K562 (cell line): ENCODE data around the gene MKNK1. TPM values are rescaled to one million over a fixed set of nuclear protein-coding genes. Genes with fewer than 3 reads are reported as not detected.

ENCODE experiments used
- BHLHE40 ChIP-seq: IDR thresholded peaks from 2 replicates; pipeline ENCODE4 v1.6.1; 2011; ENCODE audit warnings: low read length, improper control_type of control experiment
- CTBP1 ChIP-seq: fragments of 450-650 bp; IDR thresholded peaks from 2 replicates; pipeline ENCODE4 v1.6.1; 2016; ENCODE audit warnings: borderline replicate concordance
- CXXC5 ChIP-seq: fragments of 250-450 bp; sonication (Bioruptor Pico); IDR thresholded peaks from 2 replicates; pipeline ENCODE4 v1.8.0; 2022; ENCODE audit warnings: inconsistent platforms, mild to moderate bottlenecking, moderate library complexity
- ETV6 ChIP-seq, 3 experiments: fragments of 150-350 bp in 1 of 3; sonication (generic) in 1 of 3; formaldehyde crosslinking in 1 of 3; IDR thresholded peaks; 2 replicates each; pipeline versions ENCODE4 v1.6.1 to v1.8.0; 2014 to 2022; ENCODE audit warnings: borderline replicate concordance in 2 of 3, low read depth in 2 of 3, antibody characterized with exemption in 1 of 3, low read length in 1 of 3, mild to moderate bottlenecking in 1 of 3, missing genetic modification reagents in 1 of 3
- GABPA ChIP-seq: fragments of 200-800 bp; sonication (Bioruptor generic); conservative IDR thresholded peaks from 2 replicates; pipeline ENCODE4 v1.6.1; 2016; ENCODE audit warnings: low read depth, missing genetic modification characterization, missing compliant biosample characterization
- HNRNPL ChIP-seq: fragments of 200-400 bp; formaldehyde crosslinking; IDR thresholded peaks from 2 replicates; pipeline ENCODE4 v1.6.1; 2017; ENCODE audit warnings: low read depth, mild to moderate bottlenecking, low read length
- JUN ChIP-seq, 2 experiments: sonication (generic) in 1 of 2; formaldehyde crosslinking in 1 of 2; IDR thresholded peaks; 2 replicates each; pipeline versions ENCODE4 v1.6.1 to v1.8.0; 2012 to 2022; ENCODE audit warnings: borderline replicate concordance in 2 of 2, mild to moderate bottlenecking in 2 of 2, improper control_type of control experiment in 1 of 2, low read depth in 1 of 2, low read length in 1 of 2, missing genetic modification reagents in 1 of 2
- MBD2 ChIP-seq: sonication (generic); IDR thresholded peaks from 2 replicates; pipeline ENCODE4 v1.6.1; 2016; ENCODE audit warnings: low read depth, borderline replicate concordance
- PCBP2 ChIP-seq: fragments of 200-400 bp; formaldehyde crosslinking; IDR thresholded peaks from 2 replicates; pipeline ENCODE4 v1.6.1; 2018; ENCODE audit warnings: low read length, low read depth, mild to moderate bottlenecking, moderate library complexity; ENCODE audit not compliant: poor library complexity, severe bottlenecking
- POLR2H ChIP-seq: IDR thresholded peaks from 2 replicates; pipeline ENCODE4 v1.6.1; 2016; ENCODE audit warnings: missing genetic modification characterization, low read depth, mild to moderate bottlenecking, control low read depth, missing compliant biosample characterization, moderate library complexity
- RBM39 ChIP-seq: fragments of 200-400 bp; formaldehyde crosslinking; optimal IDR thresholded peaks from 2 replicates; pipeline ENCODE3; 2018; ENCODE audit warnings: low read depth, low read length
- RCOR1 ChIP-seq, 2 experiments: IDR thresholded peaks; 2 replicates each; pipeline ENCODE4 v1.6.1; 2012; ENCODE audit warnings: low read depth in 2 of 2, low read length in 2 of 2, borderline replicate concordance in 1 of 2, improper control_type of control experiment in 1 of 2
- SAP30 ChIP-seq: fragments of 200-600 bp; sonication (generic); IDR thresholded peaks from 2 replicates; pipeline ENCODE4 v1.6.1; 2012; ENCODE audit warnings: borderline replicate concordance, low read depth, mild to moderate bottlenecking, moderate library complexity, low read length, control low read depth, inconsistent platforms; ENCODE audit not compliant: insufficient read depth, poor library complexity, severe bottlenecking
- SMAD3 ChIP-seq: fragments of 450-650 bp; formaldehyde crosslinking; conservative IDR thresholded peaks from 2 replicates; pipeline ENCODE4 v1.4.0; 2020; ENCODE audit warnings: mild to moderate bottlenecking
- TAL1 ChIP-seq: fragments of 450-650 bp; IDR thresholded peaks from 2 replicates; pipeline ENCODE4 v1.6.1; 2016; ENCODE audit warnings: mild to moderate bottlenecking
- ZFP36 ChIP-seq: fragments of 150-350 bp; IDR thresholded peaks from 2 replicates; pipeline ENCODE4 v1.6.1; 2018; ENCODE audit warnings: low read length, low read depth; ENCODE audit not compliant: partially characterized antibody
- ZFX ChIP-seq: sonication (generic); formaldehyde crosslinking; IDR thresholded peaks from 2 replicates; pipeline ENCODE4 v1.8.0; 2022; ENCODE audit warnings: mild to moderate bottlenecking, missing genetic modification reagents, moderate library complexity
- ZNF140 ChIP-seq: fragments of 250-450 bp; sonication (Bioruptor Pico); IDR thresholded peaks from 2 replicates; pipeline ENCODE4 v1.8.0; 2021; ENCODE audit warnings: moderate library complexity, mild to moderate bottlenecking, inconsistent platforms
- ZNF583 ChIP-seq: fragments of 250-450 bp; sonication (Bioruptor Pico); IDR thresholded peaks from 2 replicates; pipeline ENCODE4 v1.4.0; 2020
- polyA plus RNA-seq, 8 experiments: library from polyadenylated mRNA; depleted of rRNA in 4 of 8; stranded (reverse) in 5 of 8; unstranded in 3 of 8; fragments of >200 nt; fragmentation: Nextera tagmentation in 2 of 8; fragmentation: Illumina TruSeq in 1 of 8; extraction: Ambion mirVana in 2 of 8; extraction: Trizol in 1 of 8; gene quantifications; 2 replicates each; pipeline versions ENCODE4 v1.2.1 to v1.2.3, GENCODE V29; 2011 to 2014; ENCODE audit warnings: inconsistent platforms in 1 of 8, missing spikeins in 1 of 8
- total RNA-seq, 7 experiments: library from RNA; depleted of rRNA in 6 of 7; stranded (reverse); fragments of >200 nt in 6 of 7; fragmentation: Illumina TruSeq in 2 of 7; extraction: Trizol in 2 of 7; gene quantifications; 2 replicates each; pipeline versions ENCODE4 v1.2.1 to v1.2.3, GENCODE V29; 2011 to 2021; ENCODE audit warnings: low replicate concordance in 1 of 7
- TF ChIP-seq, protein P1 (sequence below): fragments of 450-650 bp; IDR thresholded peaks from 2 replicates; pipeline ENCODE4 v1.6.1; 2018; ENCODE audit not compliant: partially characterized antibody
- TF ChIP-seq, protein P2 (sequence below), 2 experiments: IDR thresholded peaks; 2 replicates each; pipeline ENCODE4 v1.6.1; 2011; ENCODE audit warnings: borderline replicate concordance in 1 of 2, control low read depth in 1 of 2, low read depth in 1 of 2, low read length in 1 of 2, mild to moderate bottlenecking in 1 of 2, mixed read lengths in 1 of 2, moderate library complexity in 1 of 2; ENCODE audit not compliant: insufficient read depth in 1 of 2, insufficient read length in 1 of 2, poor library complexity in 1 of 2, severe bottlenecking in 1 of 2; ENCODE audit errors: extremely low read depth in 1 of 2

The MKNK1 gene
- total and polyA plus RNA-seq, 9 of the 15 experiments (the other 6 are each of a cell fraction or from before 2014, with no cell fraction given): 27.7 to 51.3 (median 43.7) TPM

DNA sequence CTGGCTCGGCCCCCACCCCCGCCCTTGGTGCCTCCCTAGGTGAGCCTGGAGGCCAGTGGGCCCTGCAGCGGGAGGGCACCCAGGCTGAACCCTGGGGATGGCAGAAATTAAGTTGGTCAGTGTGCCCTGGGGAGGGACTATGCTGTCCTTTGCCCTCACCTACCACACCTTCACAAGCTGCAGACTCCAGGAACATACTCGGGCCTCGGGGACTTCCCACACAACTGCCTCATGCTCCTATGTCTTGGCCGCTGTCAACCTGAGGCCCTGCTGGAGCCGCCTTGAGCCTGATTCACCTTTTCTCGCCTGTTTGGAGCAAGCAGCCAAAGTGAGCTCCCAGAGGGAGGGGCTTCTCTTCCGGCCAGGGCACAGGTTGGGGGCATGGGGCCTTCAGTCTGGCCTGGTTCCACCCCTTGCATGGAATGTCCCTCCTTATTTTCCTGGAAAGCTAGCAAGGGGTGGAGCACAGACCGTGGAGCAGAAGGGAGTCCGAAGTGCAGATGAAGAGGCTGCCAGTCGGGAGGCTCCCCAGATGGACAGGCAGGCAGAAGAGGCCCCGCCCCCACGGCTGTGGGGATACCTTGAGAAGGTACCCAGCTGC lies 77.3 kb downstream of the MKNK1 start (continued):
- TF ChIP-seq, protein P1, sequence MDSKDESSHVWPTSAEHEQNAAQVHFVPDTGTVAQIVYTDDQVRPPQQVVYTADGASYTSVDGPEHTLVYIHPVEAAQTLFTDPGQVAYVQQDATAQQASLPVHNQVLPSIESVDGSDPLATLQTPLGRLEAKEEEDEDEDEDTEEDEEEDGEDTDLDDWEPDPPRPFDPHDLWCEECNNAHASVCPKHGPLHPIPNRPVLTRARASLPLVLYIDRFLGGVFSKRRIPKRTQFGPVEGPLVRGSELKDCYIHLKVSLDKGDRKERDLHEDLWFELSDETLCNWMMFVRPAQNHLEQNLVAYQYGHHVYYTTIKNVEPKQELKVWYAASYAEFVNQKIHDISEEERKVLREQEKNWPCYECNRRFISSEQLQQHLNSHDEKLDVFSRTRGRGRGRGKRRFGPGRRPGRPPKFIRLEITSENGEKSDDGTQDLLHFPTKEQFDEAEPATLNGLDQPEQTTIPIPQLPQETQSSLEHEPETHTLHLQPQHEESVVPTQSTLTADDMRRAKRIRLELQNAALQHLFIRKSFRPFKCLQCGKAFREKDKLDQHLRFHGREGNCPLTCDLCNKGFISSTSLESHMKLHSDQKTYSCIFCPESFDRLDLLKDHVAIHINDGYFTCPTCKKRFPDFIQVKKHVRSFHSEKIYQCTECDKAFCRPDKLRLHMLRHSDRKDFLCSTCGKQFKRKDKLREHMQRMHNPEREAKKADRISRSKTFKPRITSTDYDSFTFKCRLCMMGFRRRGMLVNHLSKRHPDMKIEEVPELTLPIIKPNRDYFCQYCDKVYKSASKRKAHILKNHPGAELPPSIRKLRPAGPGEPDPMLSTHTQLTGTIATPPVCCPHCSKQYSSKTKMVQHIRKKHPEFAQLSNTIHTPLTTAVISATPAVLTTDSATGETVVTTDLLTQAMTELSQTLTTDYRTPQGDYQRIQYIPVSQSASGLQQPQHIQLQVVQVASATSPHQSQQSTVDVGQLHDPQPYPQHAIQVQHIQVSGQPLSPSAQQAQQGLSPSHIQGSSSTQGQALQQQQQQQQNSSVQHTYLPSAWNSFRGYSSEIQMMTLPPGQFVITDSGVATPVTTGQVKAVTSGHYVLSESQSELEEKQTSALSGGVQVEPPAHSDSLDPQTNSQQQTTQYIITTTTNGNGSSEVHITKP: peak; percentile 39
- TF ChIP-seq RCOR1 (IDR thresholded peaks at IDR 0.05; ENCODE audit: borderline replicate concordance in 1 of 2, low read depth in 2 of 2, low read length in 2 of 2): peak in 1 of 2 experiments; percentile 11; a peak in 1 of 4 replicates
- no peak for TF ChIP-seq HNRNPL
- no peak for TF ChIP-seq RBM39
- TF ChIP-seq, protein P2, sequence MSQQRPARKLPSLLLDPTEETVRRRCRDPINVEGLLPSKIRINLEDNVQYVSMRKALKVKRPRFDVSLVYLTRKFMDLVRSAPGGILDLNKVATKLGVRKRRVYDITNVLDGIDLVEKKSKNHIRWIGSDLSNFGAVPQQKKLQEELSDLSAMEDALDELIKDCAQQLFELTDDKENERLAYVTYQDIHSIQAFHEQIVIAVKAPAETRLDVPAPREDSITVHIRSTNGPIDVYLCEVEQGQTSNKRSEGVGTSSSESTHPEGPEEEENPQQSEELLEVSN (IDR thresholded peaks at IDR 0.05; ENCODE audit: borderline replicate concordance in 1 of 2, extremely low read depth in 1 of 2, insufficient read depth in 1 of 2, insufficient read length in 1 of 2, low read depth in 1 of 2, low read length in 1 of 2, poor library complexity in 1 of 2, severe bottlenecking in 1 of 2): peak in 1 of 2 experiments; percentile 49
- TF ChIP-seq POLR2H (tag): no peak
- TF ChIP-seq CTBP1: peak; percentile 55; the same call in 1 of the 2 replicates
- no peak for TF ChIP-seq ZFP36
- no peak for TF ChIP-seq SMAD3 (CRISPR knock-in tag)
- TF ChIP-seq ZFX (CRISPR knock-in tag): no peak
- no peak for TF ChIP-seq ZNF583 (CRISPR knock-in tag)
- 0 out of 2 replicates have a peak, but pooled peaks have one; percentile 13 for TF ChIP-seq BHLHE40
- no peak for TF ChIP-seq SAP30
- TF ChIP-seq CXXC5 (CRISPR knock-in tag): peak; percentile 42
- TF ChIP-seq ZNF140 (CRISPR knock-in tag): no peak
- TF ChIP-seq ETV6 (IDR thresholded peaks at IDR 0.05; ENCODE audit: borderline replicate concordance in 1 of 2, low read depth in 2 of 2, low read length in 1 of 2): 0 out of 4 replicates have a peak, but pooled peaks of 1 of the 2 experiments have one; percentile 17
- TF ChIP-seq ETV6 (CRISPR knock-in tag; IDR thresholded peaks at IDR 0.05; ENCODE audit: borderline replicate concordance): no peak
- TF ChIP-seq GABPA (tag): no peak; the same call in 1 of the 2 replicates
- TF ChIP-seq TAL1: no peak
- TF ChIP-seq PCBP2: no peak
- TF ChIP-seq JUN (IDR thresholded peaks at IDR 0.05; ENCODE audit: borderline replicate concordance, low read depth, low read length): no peak
- TF ChIP-seq JUN (CRISPR knock-in tag; IDR thresholded peaks at IDR 0.05; ENCODE audit: borderline replicate concordance): no peak
- no peak for TF ChIP-seq MBD2
